K562 (cell line): Measurements from ENCODE around the gene SYMPK. TPM values are rescaled to one million over a fixed set of nuclear protein-coding genes. Genes with fewer than 3 reads are reported as not detected.
A peak's percentile ranks its signal among the peaks of the same experiment; 100 is the strongest.

Source experiments
- CREB1 ChIP-seq, 2 experiments: sonication (generic) in 1 of 2; formaldehyde crosslinking in 1 of 2; IDR thresholded peaks; 2 replicates each; pipeline versions ENCODE4 v1.6.1 to v1.8.0; 2012 to 2022; ENCODE audit warnings: inconsistent platforms in 1 of 2, mild to moderate bottlenecking in 1 of 2, missing genetic modification reagents in 1 of 2, moderate library complexity in 1 of 2
- ETV5 ChIP-seq: sonication (generic); formaldehyde crosslinking; IDR thresholded peaks from 2 replicates; pipeline ENCODE4 v1.4.0; 2020; ENCODE audit warnings: low read depth, mild to moderate bottlenecking, missing genetic modification reagents
- HMGN3 ChIP-seq: IDR thresholded peaks from 2 replicates; pipeline ENCODE4 v1.6.1; 2011; ENCODE audit warnings: borderline replicate concordance, low read depth, mild to moderate bottlenecking, mixed read lengths, low read length; ENCODE audit not compliant: insufficient read length; ENCODE audit errors: extremely low read depth
- MXD1 ChIP-seq: fragments of 250-450 bp; sonication (Bioruptor Pico); IDR thresholded peaks from 2 replicates; pipeline ENCODE4 v1.8.0; 2021; ENCODE audit warnings: borderline replicate concordance, mild to moderate bottlenecking, moderate library complexity; ENCODE audit not compliant: poor library complexity, severe bottlenecking
- MYNN ChIP-seq, 2 experiments: sonication (generic); formaldehyde crosslinking in 1 of 2; IDR thresholded peaks; 2 replicates each; pipeline versions ENCODE4 v1.5.0 to v1.6.1; 2016 to 2020; ENCODE audit warnings: antibody characterized with exemption in 1 of 2, missing genetic modification reagents in 1 of 2
- PTBP1 ChIP-seq: fragments of 200-400 bp; formaldehyde crosslinking; IDR thresholded peaks from 2 replicates; pipeline ENCODE4 v1.6.1; 2017; ENCODE audit warnings: low read depth, low read length
- PTTG1 ChIP-seq: fragments of 450-650 bp; IDR thresholded peaks from 2 replicates; pipeline ENCODE4 v1.6.1; 2016; ENCODE audit warnings: low read depth, mild to moderate bottlenecking, missing genetic modification characterization, missing compliant biosample characterization
- STAT5A ChIP-seq: IDR thresholded peaks from 2 replicates; pipeline ENCODE4 v1.6.1; 2012; ENCODE audit warnings: low read length, inconsistent platforms, borderline replicate concordance
- TCF7 ChIP-seq: sonication (generic); IDR thresholded peaks from 2 replicates; pipeline ENCODE4 v1.6.1; 2016; ENCODE audit warnings: antibody characterized with exemption, borderline replicate concordance
- ZNF77 ChIP-seq: fragments of 250-450 bp; sonication (Bioruptor Pico); IDR thresholded peaks from 2 replicates; pipeline ENCODE4 v1.5.0; 2020
- ZSCAN32 ChIP-seq: fragments of 450-650 bp; formaldehyde crosslinking; IDR thresholded peaks from 2 replicates; pipeline ENCODE4 v1.4.0; 2020; ENCODE audit warnings: mild to moderate bottlenecking, moderate library complexity
- polyA plus RNA-seq, 8 experiments: library from polyadenylated mRNA; depleted of rRNA in 4 of 8; stranded (reverse) in 5 of 8; unstranded in 3 of 8; fragments of >200 nt; fragmentation: Nextera tagmentation in 2 of 8; fragmentation: Illumina TruSeq in 1 of 8; extraction: Ambion mirVana in 2 of 8; extraction: Trizol in 1 of 8; gene quantifications; 2 replicates each; pipeline versions ENCODE4 v1.2.1 to v1.2.3, GENCODE V29; 2011 to 2014; ENCODE audit warnings: inconsistent platforms in 1 of 8, missing spikeins in 1 of 8
- total RNA-seq, 7 experiments: library from RNA; depleted of rRNA in 6 of 7; stranded (reverse); fragments of >200 nt in 6 of 7; fragmentation: Illumina TruSeq in 2 of 7; extraction: Trizol in 2 of 7; gene quantifications; 2 replicates each; pipeline versions ENCODE4 v1.2.1 to v1.2.3, GENCODE V29; 2011 to 2021; ENCODE audit warnings: low replicate concordance in 1 of 7
- TF ChIP-seq, protein P1 (sequence below): sonication (generic); formaldehyde crosslinking; IDR thresholded peaks from 2 replicates; pipeline ENCODE4 v1.9.0; 2022; ENCODE audit warnings: mild to moderate bottlenecking, missing genetic modification reagents
- TF ChIP-seq, protein P2 (sequence below): sonication (generic); formaldehyde crosslinking; IDR thresholded peaks from 2 replicates; pipeline ENCODE4 v1.8.0; 2023; ENCODE audit warnings: missing genetic modification reagents, mild to moderate bottlenecking, borderline replicate concordance
- TF ChIP-seq, protein P3 (sequence below): fragments of 250-450 bp; sonication (Bioruptor Pico); IDR thresholded peaks from 2 replicates; pipeline ENCODE4 v1.5.0; 2020; ENCODE audit warnings: mild to moderate bottlenecking, borderline replicate concordance
- TF ChIP-seq, protein P4 (sequence below): fragments of 250-450 bp; sonication (Bioruptor Pico); IDR thresholded peaks from 2 replicates; pipeline ENCODE4 v1.8.0; 2022; ENCODE audit warnings: moderate library complexity, mild to moderate bottlenecking, inconsistent platforms

The SYMPK gene
- total and polyA plus RNA-seq, 9 of the 15 experiments (the other 6 are each of a cell fraction or from before 2014, with no cell fraction given), result 0.73 to 95.5 (median 58.4) TPM

DNA sequence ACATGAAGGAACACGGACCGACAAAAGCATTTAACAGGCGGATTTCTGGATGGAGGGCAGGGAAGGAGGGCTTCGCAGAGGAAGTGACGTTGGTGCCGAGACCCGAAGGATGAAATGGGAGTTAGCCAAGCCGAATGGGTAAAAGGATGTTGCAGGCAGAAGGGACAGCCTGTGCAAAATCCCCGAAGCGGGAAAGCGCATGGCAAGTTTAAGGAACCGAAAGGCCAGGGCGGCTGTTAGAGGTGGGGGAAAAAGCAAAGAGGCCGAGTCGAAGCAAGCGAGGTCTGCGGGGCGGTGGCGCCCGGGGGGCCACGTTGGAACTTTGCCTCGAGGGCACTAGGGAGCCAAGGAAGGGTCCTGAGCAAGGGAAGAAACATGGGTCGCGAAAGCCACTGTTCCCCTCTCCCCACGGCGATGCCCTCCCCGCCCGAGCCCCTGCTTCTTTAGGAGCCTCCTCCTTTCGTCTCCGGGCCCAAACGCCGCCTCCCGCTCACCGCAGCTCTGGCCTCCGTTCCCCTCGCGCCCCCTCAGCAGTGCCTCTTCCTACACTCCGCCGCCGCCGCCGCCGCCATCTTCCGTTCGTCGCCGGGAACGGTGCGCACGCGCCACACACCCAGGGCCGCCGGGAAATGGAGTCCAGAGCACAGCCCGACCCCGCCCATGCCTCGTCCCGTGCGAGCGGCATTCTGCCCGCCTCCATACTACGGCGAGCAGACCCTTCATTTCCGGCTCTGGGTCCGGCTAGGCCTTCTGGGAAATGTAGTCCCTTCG lies at the start of gene SYMPK (continued):
- no peak for TF ChIP-seq MYNN (IDR thresholded peaks at IDR 0.05)
- TF ChIP-seq MYNN (CRISPR knock-in tag; IDR thresholded peaks at IDR 0.05), result no peak
- TF ChIP-seq PTTG1 (tag), result no peak
- TF ChIP-seq, protein P1, sequence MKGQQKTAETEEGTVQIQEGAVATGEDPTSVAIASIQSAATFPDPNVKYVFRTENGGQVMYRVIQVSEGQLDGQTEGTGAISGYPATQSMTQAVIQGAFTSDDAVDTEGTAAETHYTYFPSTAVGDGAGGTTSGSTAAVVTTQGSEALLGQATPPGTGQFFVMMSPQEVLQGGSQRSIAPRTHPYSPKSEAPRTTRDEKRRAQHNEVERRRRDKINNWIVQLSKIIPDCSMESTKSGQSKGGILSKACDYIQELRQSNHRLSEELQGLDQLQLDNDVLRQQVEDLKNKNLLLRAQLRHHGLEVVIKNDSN, result peak; percentile 49; the same call in 1 of the 2 replicates
- no peak for TF ChIP-seq ZSCAN32 (CRISPR knock-in tag)
- no peak for TF ChIP-seq STAT5A
- TF ChIP-seq, protein P2, sequence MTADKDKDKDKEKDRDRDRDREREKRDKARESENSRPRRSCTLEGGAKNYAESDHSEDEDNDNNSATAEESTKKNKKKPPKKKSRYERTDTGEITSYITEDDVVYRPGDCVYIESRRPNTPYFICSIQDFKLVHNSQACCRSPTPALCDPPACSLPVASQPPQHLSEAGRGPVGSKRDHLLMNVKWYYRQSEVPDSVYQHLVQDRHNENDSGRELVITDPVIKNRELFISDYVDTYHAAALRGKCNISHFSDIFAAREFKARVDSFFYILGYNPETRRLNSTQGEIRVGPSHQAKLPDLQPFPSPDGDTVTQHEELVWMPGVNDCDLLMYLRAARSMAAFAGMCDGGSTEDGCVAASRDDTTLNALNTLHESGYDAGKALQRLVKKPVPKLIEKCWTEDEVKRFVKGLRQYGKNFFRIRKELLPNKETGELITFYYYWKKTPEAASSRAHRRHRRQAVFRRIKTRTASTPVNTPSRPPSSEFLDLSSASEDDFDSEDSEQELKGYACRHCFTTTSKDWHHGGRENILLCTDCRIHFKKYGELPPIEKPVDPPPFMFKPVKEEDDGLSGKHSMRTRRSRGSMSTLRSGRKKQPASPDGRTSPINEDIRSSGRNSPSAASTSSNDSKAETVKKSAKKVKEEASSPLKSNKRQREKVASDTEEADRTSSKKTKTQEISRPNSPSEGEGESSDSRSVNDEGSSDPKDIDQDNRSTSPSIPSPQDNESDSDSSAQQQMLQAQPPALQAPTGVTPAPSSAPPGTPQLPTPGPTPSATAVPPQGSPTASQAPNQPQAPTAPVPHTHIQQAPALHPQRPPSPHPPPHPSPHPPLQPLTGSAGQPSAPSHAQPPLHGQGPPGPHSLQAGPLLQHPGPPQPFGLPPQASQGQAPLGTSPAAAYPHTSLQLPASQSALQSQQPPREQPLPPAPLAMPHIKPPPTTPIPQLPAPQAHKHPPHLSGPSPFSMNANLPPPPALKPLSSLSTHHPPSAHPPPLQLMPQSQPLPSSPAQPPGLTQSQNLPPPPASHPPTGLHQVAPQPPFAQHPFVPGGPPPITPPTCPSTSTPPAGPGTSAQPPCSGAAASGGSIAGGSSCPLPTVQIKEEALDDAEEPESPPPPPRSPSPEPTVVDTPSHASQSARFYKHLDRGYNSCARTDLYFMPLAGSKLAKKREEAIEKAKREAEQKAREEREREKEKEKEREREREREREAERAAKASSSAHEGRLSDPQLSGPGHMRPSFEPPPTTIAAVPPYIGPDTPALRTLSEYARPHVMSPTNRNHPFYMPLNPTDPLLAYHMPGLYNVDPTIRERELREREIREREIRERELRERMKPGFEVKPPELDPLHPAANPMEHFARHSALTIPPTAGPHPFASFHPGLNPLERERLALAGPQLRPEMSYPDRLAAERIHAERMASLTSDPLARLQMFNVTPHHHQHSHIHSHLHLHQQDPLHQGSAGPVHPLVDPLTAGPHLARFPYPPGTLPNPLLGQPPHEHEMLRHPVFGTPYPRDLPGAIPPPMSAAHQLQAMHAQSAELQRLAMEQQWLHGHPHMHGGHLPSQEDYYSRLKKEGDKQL (CRISPR knock-in tag), result no peak
- TF ChIP-seq ETV5 (CRISPR knock-in tag), result peak; percentile 26; the same call in 1 of the 2 replicates
- TF ChIP-seq ZNF77 (CRISPR knock-in tag), result no peak
- TF ChIP-seq, protein P3, sequence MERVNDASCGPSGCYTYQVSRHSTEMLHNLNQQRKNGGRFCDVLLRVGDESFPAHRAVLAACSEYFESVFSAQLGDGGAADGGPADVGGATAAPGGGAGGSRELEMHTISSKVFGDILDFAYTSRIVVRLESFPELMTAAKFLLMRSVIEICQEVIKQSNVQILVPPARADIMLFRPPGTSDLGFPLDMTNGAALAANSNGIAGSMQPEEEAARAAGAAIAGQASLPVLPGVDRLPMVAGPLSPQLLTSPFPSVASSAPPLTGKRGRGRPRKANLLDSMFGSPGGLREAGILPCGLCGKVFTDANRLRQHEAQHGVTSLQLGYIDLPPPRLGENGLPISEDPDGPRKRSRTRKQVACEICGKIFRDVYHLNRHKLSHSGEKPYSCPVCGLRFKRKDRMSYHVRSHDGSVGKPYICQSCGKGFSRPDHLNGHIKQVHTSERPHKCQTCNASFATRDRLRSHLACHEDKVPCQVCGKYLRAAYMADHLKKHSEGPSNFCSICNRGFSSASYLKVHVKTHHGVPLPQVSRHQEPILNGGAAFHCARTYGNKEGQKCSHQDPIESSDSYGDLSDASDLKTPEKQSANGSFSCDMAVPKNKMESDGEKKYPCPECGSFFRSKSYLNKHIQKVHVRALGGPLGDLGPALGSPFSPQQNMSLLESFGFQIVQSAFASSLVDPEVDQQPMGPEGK (CRISPR knock-in tag), result no peak
- peak; percentile 44 for TF ChIP-seq HMGN3
- TF ChIP-seq, protein P4, sequence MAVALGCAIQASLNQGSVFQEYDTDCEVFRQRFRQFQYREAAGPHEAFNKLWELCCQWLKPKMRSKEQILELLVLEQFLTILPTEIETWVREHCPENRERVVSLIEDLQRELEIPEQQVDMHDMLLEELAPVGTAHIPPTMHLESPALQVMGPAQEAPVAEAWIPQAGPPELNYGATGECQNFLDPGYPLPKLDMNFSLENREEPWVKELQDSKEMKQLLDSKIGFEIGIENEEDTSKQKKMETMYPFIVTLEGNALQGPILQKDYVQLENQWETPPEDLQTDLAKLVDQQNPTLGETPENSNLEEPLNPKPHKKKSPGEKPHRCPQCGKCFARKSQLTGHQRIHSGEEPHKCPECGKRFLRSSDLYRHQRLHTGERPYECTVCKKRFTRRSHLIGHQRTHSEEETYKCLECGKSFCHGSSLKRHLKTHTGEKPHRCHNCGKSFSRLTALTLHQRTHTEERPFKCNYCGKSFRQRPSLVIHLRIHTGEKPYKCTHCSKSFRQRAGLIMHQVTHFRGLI (CRISPR knock-in tag), result no peak
- no peak for TF ChIP-seq MXD1 (CRISPR knock-in tag)
- no peak; the same call in 1 of the 2 replicates for TF ChIP-seq CREB1 (IDR thresholded peaks at IDR 0.05)
- peak; percentile 80 for TF ChIP-seq CREB1 (CRISPR knock-in tag; IDR thresholded peaks at IDR 0.05)
- TF ChIP-seq PTBP1, result no peak
- TF ChIP-seq TCF7, result no peak
